ENCODE results near the gene MUC22. TPM values are rescaled to one million over a fixed set of nuclear protein-coding genes. Genes with fewer than 3 reads are reported as not detected.
"Not testable (repeated sequence)": the region's sequence is repeated elsewhere in the genome, so short reads cannot be mapped to it uniquely, and the experiment has no call there.

The MUC22 gene
- total RNA-seq, 1 donor from 2014 or later: not detected

DNA sequence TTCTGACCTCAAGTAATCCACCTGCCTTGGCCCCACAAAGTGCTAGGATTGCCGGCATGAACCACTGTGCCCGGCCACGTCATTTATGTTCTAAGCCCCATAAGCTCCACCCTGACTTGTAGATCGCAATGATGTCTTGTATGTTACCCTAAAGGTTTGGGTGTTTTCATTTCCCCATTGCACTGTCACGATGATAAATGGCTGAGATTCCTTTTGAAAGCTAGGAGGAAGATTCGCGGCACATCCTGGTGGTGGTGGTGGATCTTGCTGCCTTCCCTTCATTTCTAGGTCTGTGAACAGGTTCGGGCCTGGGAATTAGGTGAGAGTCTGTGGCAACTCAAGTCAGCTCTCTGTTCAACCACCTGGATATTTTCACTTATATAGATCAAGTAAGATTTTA, 28.3 kb downstream of the MUC22 start:
- no peak for DNase-seq

- no peak for DNase-seq
Observed at GRCh38 chr6:31040801-31041200, 30.5 kb downstream of the MUC22 start.

DNA sequence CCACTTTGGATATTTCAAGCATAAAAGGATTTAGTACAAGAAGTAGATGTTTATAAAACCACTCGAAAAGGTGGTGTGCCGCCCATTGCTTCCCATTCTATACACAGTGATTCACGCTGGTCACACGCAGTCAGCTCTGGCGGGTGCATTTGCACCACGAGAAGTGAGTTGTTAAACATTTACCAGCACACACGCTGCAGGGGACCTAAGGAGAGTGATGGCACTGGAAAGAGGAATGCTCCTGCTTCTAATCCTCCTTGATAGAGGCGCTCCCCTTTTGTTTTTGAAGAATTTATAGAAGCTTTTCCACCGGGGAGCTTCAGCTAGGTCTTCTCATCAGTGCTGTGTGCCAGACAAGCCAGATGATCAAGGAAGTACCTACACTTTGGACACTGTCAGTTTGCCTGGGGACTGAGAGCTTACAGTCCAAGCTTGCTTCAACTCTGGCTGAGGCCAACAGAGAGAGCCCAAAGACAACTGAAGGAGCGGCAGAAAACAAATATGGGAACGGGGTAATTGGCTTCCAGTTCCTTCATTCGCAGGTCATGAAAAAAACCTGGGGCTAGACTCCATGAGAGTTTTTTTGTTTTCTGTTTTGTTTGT, 31.2 kb downstream of the MUC22 start:
- DNase-seq: no peak

GRCh38 chr6:31042806-31043205, 32.5 kb downstream of the MUC22 start:
- DNase-seq: no peak

- DNase-seq: no peak
Observed at GRCh38 chr6:31048099-31048498, 37.8 kb downstream of the MUC22 start.

- no peak for DNase-seq
Observed at GRCh38 chr6:31049518-31049917, 39.2 kb downstream of the MUC22 start.

DNA sequence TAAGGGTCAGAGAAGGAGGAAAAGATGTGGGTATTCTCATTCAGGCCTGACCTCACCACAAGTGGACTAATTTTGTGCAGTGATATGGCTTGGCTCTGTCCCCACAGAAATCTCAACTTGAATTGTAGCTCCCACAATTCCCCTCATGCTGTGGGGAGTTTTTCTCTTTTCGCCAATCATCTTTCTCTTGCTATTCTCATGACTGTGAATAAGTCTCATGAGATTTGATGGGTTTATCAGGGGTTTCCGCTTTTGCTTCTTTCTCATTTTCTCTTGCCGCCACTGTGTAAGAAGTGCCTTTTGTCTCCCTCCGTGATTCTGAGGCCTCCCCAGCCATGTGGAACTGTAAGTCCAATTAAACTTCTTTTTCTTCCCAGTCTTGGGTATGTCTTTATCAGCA, 42.9 kb downstream of the MUC22 start:
- not testable (repeated sequence) for DNase-seq

DNA sequence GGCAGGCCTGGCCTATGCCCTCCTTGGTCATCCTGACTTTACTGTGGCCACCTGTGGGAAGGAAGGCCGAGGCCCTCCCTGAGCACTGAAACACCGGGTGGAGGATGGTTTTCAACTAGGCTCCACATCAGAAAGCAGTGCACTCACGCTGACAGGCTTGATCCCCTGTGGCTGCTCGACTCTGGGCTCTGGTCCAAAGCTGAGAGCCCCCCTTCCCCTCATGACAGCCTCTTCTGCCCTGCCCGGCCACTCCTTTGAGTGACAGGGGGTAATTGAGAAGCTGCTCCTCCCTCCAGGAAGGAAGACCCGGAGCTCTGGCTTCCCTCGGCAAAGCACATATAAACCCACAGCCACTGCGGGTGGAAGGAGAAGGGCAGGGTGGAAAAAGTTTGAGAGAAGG, 43.6 kb downstream of the MUC22 start:
- DNase-seq: no peak

DNA sequence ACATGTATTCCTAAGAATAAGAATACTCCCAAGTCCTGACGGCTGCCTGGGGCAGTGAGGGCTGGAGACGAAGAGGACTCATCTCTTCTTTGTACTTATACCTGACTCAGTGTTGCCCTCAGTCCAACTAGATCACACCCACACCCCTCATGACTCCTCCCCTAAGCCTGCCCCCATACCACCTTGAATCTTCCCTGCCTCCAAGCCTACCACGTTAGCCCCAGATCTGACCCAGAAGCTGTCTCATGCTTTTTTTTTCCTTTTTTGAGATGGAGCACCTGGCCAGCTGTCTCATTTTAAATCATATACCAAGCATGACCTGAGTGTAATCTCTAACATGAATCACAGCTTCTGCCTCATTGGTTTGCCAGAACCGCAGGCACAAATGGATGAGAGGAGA, 45.2 kb downstream of the MUC22 start:
- DNase-seq: no peak

- no peak for DNase-seq
Observed at GRCh38 chr6:31057426-31058003, 47.2 kb downstream of the MUC22 start.

GRCh38 chr6:31058128-31058894, 48.0 kb downstream of the MUC22 start:
- no peak for DNase-seq

GRCh38 chr6:31060145-31060544, 49.9 kb downstream of the MUC22 start:
- no peak for DNase-seq

- no peak for DNase-seq
Observed at GRCh38 chr6:31063906-31064435, 53.7 kb downstream of the MUC22 start.

GRCh38 chr6:31065556-31065955, 55.3 kb downstream of the MUC22 start:
- no peak for DNase-seq

- not testable (repeated sequence) for DNase-seq
Observed at GRCh38 chr6:31067028-31067427, 56.8 kb downstream of the MUC22 start.

DNA sequence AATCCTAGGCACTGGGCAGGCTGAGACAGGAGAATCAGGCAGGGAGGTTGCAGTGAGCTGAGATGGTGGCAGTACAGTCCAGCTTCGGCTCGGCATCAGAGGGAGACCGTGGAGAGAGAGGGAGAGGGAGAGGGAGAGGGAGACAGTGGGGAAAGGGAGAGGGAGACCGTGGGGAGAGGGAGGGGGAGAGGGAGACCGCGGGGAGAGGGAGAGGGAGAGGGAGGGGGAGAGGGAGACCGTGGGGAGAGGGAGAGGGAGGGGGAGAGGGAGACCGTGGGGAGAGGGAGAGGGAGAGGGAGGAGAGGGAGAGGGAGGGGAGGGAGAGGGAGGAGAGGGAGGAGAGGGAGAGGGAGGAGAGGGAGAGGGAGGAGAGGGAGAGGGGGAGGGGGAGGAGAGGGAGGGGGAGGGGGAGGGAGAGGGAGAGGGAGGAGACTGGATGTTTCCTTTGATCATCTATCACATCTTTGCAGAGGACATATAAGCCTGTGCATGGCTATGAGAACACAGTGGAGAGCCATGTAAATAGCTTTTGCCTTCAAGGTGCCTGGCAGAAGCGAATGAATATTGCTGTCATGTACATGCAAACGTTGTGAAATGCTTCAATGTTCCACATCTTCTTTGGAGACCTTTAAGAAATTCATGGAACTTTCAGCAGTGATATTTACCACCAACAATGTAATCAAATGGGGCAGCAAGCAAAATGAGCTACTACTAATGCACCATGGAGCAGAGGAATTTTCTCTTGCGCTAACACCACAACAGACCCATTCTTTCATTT, 57.8 kb downstream of the MUC22 start:
- peak; percentile 20 for DNase-seq

- DNase-seq: peak; percentile 77
Observed at GRCh38 chr6:31068669-31069340, 58.5 kb downstream of the MUC22 start.

DNA sequence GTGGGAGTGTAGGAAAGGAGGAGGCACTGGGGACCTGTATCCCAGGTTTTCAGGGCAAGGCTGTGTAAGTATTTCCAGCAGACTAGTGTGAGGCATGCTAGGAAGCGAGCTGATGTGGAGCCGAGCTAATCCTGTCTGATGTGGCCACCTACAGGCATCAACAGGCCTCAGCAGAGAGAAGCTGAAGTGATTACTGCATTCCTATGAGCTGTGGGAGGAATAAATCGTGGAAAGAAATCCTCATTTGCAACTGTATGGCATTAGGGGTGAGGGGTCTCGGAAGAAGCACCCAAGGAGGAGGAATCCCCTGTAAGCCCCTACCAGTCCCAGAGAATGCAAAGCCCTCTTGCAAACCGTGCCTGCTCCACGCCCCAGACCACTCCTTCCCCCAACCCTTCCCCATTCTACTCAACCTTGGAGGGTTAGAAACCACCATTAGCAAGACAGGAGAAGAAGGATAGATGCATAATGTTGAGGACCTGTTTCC, 60.5 kb downstream of the MUC22 start:
- peak; percentile 58 for DNase-seq

- DNase-seq: no peak
Observed at GRCh38 chr6:31074401-31074800, 64.1 kb downstream of the MUC22 start.

GRCh38 chr6:31075528-31075927, 65.3 kb downstream of the MUC22 start:
- DNase-seq: no peak

GRCh38 chr6:31076611-31077010, 66.3 kb downstream of the MUC22 start:
- DNase-seq: no peak
